HepG2 (cell line): ENCODE results near the gene ATP6V0D1. TPM values are rescaled to one million over a fixed set of nuclear protein-coding genes. Genes with fewer than 3 reads are reported as not detected.

Experiments used
- CBX2 ChIP-seq, 2 experiments: fragments of 200-600 bp in 1 of 2; sonication (generic); formaldehyde crosslinking in 1 of 2; IDR thresholded peaks; 2 replicates each; pipeline versions ENCODE4 v1.7.0 to v1.8.1; 2018 to 2022; ENCODE audit warnings: low read depth in 2 of 2, low read length in 1 of 2, mild to moderate bottlenecking in 1 of 2, missing genetic modification reagents in 1 of 2
- CENPT ChIP-seq: sonication (generic); formaldehyde crosslinking; IDR thresholded peaks from 2 replicates; pipeline ENCODE4 v1.8.0; 2022; ENCODE audit warnings: low read depth, mild to moderate bottlenecking, moderate library complexity, missing genetic modification reagents
- NFKB2 ChIP-seq: sonication (generic); formaldehyde crosslinking; IDR thresholded peaks from 2 replicates; pipeline ENCODE4 v1.4.0; 2020; ENCODE audit warnings: missing genetic modification reagents, borderline replicate concordance
- SYNCRIP ChIP-seq: fragments of 200-400 bp; formaldehyde crosslinking; IDR thresholded peaks from 2 replicates; pipeline ENCODE4 v1.6.1; 2018; ENCODE audit warnings: mild to moderate bottlenecking, low read depth, low read length; ENCODE audit not compliant: insufficient read depth
- ZNF331 ChIP-seq: sonication (generic); formaldehyde crosslinking; IDR thresholded peaks from 2 replicates; pipeline ENCODE4 v1.4.0; 2020; ENCODE audit warnings: missing genetic modification reagents
- ZNF33A ChIP-seq: sonication (generic); formaldehyde crosslinking; IDR thresholded peaks from 2 replicates; pipeline ENCODE4 v1.5.1; 2020; ENCODE audit warnings: missing genetic modification reagents, mild to moderate bottlenecking, moderate library complexity, borderline replicate concordance
- ZNF558 ChIP-seq: sonication (generic); formaldehyde crosslinking; IDR thresholded peaks from 2 replicates; pipeline ENCODE4 v1.9.0; 2022; ENCODE audit warnings: mild to moderate bottlenecking, missing genetic modification reagents, borderline replicate concordance
- ZNF737 ChIP-seq: sonication (generic); formaldehyde crosslinking; IDR thresholded peaks from 2 replicates; pipeline ENCODE4 v1.5.0; 2020; ENCODE audit warnings: missing genetic modification reagents, mild to moderate bottlenecking, borderline replicate concordance
- polyA plus RNA-seq, 8 experiments: library from polyadenylated mRNA; depleted of rRNA in 3 of 8; stranded (reverse) in 7 of 8; unstranded in 1 of 8; fragments of >200 nt; fragmentation: Illumina TruSeq in 4 of 8; extraction: Trizol in 4 of 8; gene quantifications; 2 replicates each; pipeline versions ENCODE4 v1.2.1 to v1.2.3, GENCODE V29; 2011 to 2016; ENCODE audit warnings: low read depth in 4 of 8, missing spikeins in 1 of 8, mixed read lengths in 1 of 8; ENCODE audit not compliant: insufficient read depth in 1 of 8
- total RNA-seq, 5 experiments: library from RNA; depleted of rRNA; stranded (reverse); fragments of >200 nt; fragmentation: Illumina TruSeq; extraction: Trizol; gene quantifications; 2 replicates each; pipeline ENCODE4 v1.2.3, GENCODE V29; 2016; ENCODE audit warnings: low read depth in 1 of 5
- TF ChIP-seq, protein P1 (sequence below): sonication (generic); formaldehyde crosslinking; IDR thresholded peaks from 2 replicates; pipeline ENCODE4 v1.9.0; 2021; ENCODE audit warnings: missing genetic modification reagents, mild to moderate bottlenecking, borderline replicate concordance
- TF ChIP-seq, protein P2 (sequence below): sonication (generic); formaldehyde crosslinking; IDR thresholded peaks from 2 replicates; pipeline ENCODE4 v1.8.0; 2022; ENCODE audit warnings: mild to moderate bottlenecking, missing genetic modification reagents, borderline replicate concordance
- TF ChIP-seq, protein P3 (sequence below): sonication (generic); formaldehyde crosslinking; IDR thresholded peaks from 2 replicates; pipeline ENCODE4 v1.8.0; 2022; ENCODE audit warnings: mild to moderate bottlenecking, missing genetic modification reagents; ENCODE audit not compliant: insufficient replicate concordance
- TF ChIP-seq, protein P4 (sequence below), 2 experiments: fragments of 450-650 bp in 1 of 2; sonication (generic) in 1 of 2; formaldehyde crosslinking in 1 of 2; IDR thresholded peaks; 2 replicates each; pipeline versions ENCODE4 v1.6.1 to v1.8.0; 2016 to 2022; ENCODE audit warnings: antibody characterized with exemption in 1 of 2, mild to moderate bottlenecking in 1 of 2, missing genetic modification reagents in 1 of 2

ATP6V0D1 gene
- total and polyA plus RNA-seq, 2 of the 13 experiments (the other 11 are each of a cell fraction or from before 2014, with no cell fraction given), result 51.1 to 61.3 TPM

DNA sequence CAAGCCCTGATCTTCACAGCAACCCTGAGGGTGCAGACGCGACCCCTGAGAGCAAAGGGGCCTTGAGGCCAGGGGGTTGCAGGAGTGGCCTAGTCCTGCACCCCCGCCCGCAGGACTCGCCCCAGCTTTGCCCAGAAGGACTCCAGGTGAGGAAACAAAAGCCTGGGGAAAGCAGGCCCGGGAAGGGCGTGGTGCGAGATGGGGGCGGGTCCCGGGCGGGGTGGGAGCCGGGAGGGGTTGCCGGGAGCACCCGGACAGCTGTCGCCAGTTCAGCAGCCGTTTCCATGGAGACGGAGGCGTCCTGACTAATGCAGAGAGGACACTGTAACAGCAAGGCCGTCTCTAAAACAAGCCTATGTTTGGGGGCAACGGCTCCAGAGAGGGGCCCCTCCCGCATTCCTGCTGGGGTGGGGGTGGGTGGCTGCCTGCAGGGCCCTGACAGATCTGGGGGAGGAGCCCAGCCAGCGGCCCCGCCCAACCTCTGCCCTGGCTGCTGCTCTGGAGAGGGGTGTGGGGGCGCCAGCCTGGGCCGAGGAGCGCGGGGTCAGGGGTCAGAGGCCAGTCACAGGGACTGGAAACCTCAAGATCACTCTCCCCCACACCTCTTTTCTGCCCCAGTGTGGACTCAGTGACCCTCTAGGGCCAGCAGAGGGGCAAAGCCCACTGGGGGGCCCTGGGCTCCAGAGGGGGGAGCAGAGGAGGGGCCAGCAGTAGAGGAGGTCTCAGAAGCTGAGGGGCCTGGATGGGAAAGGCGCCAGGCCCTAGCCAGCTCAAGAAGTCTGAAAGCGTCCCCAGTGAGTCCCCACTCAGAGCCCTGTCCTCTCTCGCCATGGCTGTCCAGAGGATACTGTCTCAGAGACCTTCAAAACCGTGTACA is 84.6 kb downstream of the ATP6V0D1 start (continued):
- TF ChIP-seq SYNCRIP (no peak), ZNF737 (CRISPR knock-in tag) (no peak), NFKB2 (CRISPR knock-in tag) (0 out of 2 replicates have a peak, but pooled peaks have one; percentile 14), CBX2 (IDR thresholded peaks at IDR 0.05; ENCODE audit: low read depth, low read length) (no peak), CBX2 (CRISPR knock-in tag; IDR thresholded peaks at IDR 0.05; ENCODE audit: low read depth) (no peak), CENPT (no peak), ZNF33A (no peak), ZNF331 (CRISPR knock-in tag) (no peak), ZNF558 (CRISPR knock-in tag) (no peak)
- TF ChIP-seq, protein P1, sequence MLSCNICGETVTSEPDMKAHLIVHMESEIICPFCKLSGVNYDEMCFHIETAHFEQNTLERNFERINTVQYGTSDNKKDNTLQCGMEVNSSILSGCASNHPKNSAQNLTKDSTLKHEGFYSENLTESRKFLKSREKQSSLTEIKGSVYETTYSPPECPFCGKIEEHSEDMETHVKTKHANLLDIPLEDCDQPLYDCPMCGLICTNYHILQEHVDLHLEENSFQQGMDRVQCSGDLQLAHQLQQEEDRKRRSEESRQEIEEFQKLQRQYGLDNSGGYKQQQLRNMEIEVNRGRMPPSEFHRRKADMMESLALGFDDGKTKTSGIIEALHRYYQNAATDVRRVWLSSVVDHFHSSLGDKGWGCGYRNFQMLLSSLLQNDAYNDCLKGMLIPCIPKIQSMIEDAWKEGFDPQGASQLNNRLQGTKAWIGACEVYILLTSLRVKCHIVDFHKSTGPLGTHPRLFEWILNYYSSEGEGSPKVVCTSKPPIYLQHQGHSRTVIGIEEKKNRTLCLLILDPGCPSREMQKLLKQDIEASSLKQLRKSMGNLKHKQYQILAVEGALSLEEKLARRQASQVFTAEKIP (CRISPR knock-in tag), result no peak
- TF ChIP-seq, protein P2, sequence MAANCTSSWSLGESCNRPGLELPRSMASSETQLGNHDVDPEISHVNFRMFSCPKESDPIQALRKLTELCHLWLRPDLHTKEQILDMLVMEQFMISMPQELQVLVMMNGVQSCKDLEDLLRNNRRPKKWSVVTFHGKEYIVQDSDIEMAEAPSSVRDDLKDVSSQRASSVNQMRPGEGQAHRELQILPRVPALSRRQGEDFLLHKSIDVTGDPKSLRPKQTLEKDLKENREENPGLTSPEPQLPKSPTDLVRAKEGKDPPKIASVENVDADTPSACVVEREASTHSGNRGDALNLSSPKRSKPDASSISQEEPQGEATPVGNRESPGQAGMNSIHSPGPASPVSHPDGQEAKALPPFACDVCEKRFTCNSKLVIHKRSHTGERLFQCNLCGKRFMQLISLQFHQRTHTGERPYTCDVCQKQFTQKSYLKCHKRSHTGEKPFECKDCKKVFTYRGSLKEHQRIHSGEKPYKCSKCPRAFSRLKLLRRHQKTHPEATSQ (CRISPR knock-in tag), result no peak
- TF ChIP-seq, protein P3, sequence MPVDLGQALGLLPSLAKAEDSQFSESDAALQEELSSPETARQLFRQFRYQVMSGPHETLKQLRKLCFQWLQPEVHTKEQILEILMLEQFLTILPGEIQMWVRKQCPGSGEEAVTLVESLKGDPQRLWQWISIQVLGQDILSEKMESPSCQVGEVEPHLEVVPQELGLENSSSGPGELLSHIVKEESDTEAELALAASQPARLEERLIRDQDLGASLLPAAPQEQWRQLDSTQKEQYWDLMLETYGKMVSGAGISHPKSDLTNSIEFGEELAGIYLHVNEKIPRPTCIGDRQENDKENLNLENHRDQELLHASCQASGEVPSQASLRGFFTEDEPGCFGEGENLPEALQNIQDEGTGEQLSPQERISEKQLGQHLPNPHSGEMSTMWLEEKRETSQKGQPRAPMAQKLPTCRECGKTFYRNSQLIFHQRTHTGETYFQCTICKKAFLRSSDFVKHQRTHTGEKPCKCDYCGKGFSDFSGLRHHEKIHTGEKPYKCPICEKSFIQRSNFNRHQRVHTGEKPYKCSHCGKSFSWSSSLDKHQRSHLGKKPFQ (CRISPR knock-in tag), result no peak
- TF ChIP-seq, protein P4, sequence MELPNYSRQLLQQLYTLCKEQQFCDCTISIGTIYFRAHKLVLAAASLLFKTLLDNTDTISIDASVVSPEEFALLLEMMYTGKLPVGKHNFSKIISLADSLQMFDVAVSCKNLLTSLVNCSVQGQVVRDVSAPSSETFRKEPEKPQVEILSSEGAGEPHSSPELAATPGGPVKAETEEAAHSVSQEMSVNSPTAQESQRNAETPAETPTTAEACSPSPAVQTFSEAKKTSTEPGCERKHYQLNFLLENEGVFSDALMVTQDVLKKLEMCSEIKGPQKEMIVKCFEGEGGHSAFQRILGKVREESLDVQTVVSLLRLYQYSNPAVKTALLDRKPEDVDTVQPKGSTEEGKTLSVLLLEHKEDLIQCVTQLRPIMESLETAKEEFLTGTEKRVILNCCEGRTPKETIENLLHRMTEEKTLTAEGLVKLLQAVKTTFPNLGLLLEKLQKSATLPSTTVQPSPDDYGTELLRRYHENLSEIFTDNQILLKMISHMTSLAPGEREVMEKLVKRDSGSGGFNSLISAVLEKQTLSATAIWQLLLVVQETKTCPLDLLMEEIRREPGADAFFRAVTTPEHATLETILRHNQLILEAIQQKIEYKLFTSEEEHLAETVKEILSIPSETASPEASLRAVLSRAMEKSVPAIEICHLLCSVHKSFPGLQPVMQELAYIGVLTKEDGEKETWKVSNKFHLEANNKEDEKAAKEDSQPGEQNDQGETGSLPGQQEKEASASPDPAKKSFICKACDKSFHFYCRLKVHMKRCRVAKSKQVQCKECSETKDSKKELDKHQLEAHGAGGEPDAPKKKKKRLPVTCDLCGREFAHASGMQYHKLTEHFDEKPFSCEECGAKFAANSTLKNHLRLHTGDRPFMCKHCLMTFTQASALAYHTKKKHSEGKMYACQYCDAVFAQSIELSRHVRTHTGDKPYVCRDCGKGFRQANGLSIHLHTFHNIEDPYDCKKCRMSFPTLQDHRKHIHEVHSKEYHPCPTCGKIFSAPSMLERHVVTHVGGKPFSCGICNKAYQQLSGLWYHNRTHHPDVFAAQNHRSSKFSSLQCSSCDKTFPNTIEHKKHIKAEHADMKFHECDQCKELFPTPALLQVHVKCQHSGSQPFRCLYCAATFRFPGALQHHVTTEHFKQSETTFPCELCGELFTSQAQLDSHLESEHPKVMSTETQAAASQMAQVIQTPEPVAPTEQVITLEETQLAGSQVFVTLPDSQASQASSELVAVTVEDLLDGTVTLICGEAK (IDR thresholded peaks at IDR 0.05), result no peak
- TF ChIP-seq, protein P4 (CRISPR knock-in tag; IDR thresholded peaks at IDR 0.05), result no peak
